HG02970 (cell line): ENCODE results near the gene MLH1.

Source experiments
- ATAC-seq: cut with Tn5 transposase; IDR thresholded peaks from one replicate; pipeline ENCODE4 v1.9.1; 2021; ENCODE audit warnings: mild to moderate bottlenecking, moderate library complexity, moderate number of reproducible peaks; ENCODE audit not compliant: unreplicated experiment, low FRiP score

Gene MLH1

GRCh38 chr3:37075955-37076354, 82.6 kb downstream of the MLH1 start:
- no peak for ATAC-seq

- ATAC-seq, result no peak
These were observed 89.0 kb downstream of the MLH1 start for GRCh38 chr3:37082317-37082716.

- ATAC-seq, result no peak
These were observed 93.6 kb downstream of the MLH1 start for GRCh38 chr3:37086918-37087317.

- ATAC-seq, result no peak
These were observed 94.6 kb downstream of the MLH1 start for GRCh38 chr3:37087870-37088269.

GRCh38 chr3:37092484-37092883, 99.2 kb downstream of the MLH1 start:
- no peak for ATAC-seq

- ATAC-seq, result no peak
These were observed 100.2 kb downstream of the MLH1 start for GRCh38 chr3:37093481-37093880.

- ATAC-seq, result no peak
These were observed 101.3 kb downstream of the MLH1 start for GRCh38 chr3:37094636-37095035.

- no peak for ATAC-seq
These were observed 103.0 kb downstream of the MLH1 start for GRCh38 chr3:37096288-37096687.

GRCh38 chr3:37096975-37097374, 103.7 kb downstream of the MLH1 start:
- no peak for ATAC-seq

- no peak for ATAC-seq
These were observed 104.5 kb downstream of the MLH1 start for GRCh38 chr3:37097776-37098175.

GRCh38 chr3:37098884-37099283, 105.6 kb downstream of the MLH1 start:
- ATAC-seq, result no peak

GRCh38 chr3:37099469-37099868, 106.2 kb downstream of the MLH1 start:
- no peak for ATAC-seq

- no peak for ATAC-seq
These were observed 107.1 kb downstream of the MLH1 start for GRCh38 chr3:37100411-37100810.
